GM18498 (cell line): ENCODE measurements around the gene CLEC11A.
"Not testable (repeated sequence)": the region's sequence is repeated elsewhere in the genome, so short reads cannot be mapped to it uniquely, and the experiment has no call there.

Experiments used
- ATAC-seq: cut with Tn5 transposase; IDR thresholded peaks from one replicate; pipeline ENCODE4 v1.9.1; 2021; ENCODE audit warnings: mild to moderate bottlenecking, moderate library complexity; ENCODE audit not compliant: unreplicated experiment

Gene CLEC11A

DNA sequence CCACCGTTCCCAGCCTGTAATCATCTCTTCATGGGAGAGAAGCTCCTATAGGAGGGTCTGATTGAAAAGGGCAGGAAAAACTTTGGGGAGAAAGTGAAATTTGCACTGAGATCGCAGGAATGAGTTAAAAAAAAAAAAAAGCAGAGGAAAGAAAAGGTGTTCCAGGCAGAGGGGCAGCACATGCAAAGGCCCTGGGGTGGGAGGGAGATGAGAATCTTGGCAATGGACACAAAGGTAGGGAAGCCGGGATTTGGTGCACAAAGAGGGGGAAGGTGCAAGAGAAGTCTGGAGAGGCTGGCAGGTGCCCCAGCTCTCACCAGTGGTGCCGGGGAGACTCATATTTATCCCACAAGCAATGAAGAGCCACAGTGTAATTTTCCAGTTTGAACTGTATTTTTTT lies 30.7 kb downstream of the CLEC11A start:
- ATAC-seq: no peak

DNA sequence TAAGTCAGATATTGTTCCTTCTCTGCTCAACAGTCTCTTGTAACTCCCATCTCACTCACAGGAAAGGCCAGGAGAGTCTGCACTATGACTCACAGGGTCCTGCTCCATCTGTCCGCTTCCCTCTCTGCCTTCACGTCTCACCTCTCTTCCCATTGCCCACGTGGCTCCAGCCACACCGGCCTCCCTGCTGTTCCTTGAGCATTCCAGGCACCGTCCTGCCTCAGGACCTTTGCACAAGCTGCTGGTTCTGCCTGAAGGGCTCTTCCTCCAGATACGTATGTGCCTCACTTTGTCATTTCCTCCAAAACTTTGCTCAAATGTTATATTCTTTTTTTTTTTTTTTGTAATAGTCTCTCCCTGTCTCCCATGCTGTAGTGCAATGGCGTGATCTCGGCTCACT lies 33.1 kb downstream of the CLEC11A start:
- not testable (repeated sequence) for ATAC-seq

DNA sequence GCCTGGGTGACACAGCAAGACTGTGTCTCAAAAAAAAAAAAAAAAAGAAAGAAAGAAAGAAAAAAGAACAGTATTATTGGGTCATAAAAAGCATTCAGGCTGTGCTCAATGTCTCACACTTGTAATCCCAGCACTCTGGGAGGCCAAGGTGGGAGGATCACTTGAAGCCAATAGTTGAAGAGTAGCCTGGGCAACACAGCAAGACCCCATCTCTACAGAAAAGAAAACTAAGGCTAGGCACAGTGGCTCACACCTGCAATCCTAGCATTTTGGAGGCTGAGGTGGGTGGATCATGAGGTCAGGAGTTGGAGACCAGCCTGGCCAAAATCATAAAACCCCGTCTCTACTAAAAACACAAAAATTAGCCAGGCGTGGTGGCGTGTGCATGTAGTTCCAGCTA lies 34.5 kb downstream of the CLEC11A start:
- not testable (repeated sequence) for ATAC-seq

DNA sequence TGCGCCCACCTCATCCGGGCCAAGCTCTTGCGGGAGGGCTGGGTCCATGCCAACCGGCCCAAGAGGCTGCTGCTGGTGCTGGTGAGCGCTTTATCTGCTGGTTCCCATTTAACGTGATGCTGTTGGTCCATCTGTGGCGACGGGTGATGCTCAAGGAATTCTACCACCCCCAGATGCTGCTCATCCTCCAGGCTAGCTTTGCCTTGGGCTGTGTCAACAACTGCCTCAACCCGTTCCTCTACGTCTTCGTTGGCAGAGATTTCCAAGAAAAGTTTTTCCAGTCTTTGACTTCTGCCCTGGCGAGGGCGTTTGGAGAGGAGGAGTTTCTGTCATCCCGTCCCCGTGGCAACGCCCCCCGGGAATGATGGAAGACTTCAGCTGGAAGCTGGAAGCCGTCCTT lies 35.9 kb downstream of the CLEC11A start:
- ATAC-seq: not testable (repeated sequence)

DNA sequence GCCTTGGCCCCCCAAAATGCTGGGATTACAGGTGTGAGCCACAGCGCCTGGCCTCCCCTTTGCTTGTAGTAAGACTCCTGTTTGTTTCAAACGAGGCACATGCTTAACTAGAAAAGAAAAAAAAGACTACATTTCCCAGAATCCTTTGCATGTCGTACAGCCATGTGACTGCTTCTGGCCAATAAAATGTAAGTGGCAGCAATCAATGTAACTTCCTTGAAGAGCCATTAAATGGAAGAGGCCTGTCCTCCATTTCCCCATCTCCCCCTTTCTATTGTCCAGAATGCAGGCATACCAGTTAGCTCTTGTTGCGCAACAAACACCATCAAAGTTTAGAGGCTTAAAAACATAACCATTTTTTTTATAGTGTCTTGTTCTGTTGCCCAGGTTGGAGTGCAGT lies 36.7 kb downstream of the CLEC11A start:
- ATAC-seq: no peak

DNA sequence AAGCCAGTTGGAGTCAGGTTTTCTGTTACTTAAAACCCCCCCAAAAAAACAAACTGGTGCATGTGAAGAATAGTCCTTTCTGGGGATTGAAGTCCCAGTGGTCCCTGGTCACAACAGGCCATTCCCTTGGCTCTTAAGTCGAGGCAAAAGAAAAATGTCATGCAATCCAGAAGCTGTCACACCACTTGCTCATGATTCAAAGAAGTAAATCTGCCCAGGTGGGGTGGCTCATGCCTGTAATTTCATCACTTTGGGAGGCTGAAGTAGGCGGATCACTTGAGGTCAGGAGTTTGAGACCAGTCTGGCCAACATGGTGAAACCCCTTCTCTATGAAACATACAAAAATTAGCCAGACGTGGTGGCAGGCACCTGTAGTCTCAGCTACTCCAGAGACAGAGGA lies 38.3 kb downstream of the CLEC11A start:
- ATAC-seq: not testable (repeated sequence)

DNA sequence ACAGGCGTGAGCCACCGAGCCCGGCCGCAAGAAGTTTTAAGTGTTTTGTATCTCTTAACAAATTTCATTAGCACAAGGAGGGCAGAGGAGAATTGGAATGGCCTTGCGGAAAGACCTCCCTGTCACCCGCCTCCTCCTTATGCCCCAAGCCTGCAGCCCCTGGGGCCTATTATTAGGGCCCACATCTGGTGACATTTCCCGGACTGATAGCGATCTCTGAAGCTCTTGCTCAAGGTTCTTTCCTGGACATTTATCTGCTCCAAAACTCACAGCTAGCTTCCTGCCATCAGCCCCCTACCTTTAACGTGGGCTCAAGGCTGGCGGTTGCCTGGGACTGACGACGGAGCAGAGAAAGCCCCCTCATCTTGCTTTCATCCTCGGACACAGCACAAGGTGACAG lies 40.4 kb downstream of the CLEC11A start:
- ATAC-seq: not testable (repeated sequence)

DNA sequence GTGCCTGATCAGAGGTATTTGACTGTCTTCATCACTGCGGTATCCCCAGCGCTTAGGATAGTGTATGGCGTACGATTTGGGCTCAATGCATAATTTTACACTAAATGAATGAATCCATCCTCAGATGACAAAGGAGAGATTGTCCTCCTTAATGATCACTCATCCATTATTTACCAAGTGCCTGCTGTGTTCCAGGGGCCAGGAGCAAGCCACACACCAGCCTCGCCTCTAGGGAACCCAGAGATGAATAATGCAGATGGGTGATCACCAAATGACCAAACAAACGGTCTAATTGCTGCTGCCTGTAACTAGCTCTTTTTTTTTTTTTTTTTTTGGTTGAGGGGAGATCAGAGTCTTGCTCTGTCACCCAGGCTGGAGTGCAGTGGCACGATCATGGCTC lies 41.2 kb downstream of the CLEC11A start:
- ATAC-seq: no peak

DNA sequence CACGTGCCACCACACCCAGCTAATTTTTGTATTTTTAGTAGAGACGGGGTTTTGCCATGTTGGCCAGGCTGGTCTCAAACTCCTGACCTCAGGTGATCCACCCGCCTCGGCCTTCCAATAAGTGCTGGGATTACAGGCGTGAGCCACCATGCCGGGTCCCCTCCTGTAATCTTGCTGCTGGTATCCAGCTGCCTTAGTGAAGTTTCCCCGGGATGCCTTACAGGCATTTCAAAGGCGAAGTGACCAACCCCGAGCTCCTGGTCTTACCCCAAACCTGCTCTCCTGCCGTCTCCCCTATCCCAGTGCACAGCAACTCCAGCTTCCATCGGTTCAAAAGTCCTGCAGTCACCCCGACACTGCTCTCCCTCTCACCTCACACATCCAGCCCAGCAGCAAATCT lies 43.6 kb downstream of the CLEC11A start:
- ATAC-seq: not testable (repeated sequence)

DNA sequence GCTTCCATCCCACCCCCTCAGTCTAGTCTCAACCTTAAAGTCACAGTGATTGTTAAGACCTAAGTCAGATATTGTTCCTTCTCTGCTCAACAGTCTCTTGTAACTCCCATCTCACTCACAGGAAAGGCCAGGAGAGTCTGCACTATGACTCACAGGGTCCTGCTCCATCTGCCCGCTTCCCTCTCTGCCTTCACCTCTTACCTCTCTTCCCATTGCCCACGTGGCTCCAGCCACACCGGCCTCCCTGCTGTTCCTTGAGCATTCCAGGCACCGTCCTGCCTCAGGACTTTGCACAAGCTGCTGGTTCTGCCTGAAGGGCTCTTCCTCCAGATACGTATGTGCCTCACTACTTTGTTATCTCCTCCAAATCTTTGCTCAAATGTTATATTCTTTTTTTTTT lies 44.1 kb downstream of the CLEC11A start:
- not testable (repeated sequence) for ATAC-seq

DNA sequence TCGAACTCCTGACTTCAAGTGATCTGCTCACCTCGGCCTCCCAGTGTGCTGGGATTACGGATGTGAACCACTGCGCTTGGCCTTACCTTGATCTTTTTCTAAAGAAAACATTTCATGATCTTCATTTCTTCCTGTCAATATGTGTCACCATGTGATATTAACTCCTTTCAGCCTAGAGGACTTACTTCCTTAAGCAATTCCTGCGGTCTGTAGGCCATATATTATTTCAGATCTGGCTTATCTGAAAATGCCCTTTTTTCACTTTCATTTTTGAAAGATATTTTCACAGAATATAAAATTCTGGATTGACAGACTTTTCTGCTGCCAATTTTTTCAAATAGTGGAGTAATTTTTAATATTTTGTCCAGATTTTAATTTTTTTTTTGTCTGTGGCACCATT lies 45.1 kb downstream of the CLEC11A start:
- ATAC-seq: no peak

DNA sequence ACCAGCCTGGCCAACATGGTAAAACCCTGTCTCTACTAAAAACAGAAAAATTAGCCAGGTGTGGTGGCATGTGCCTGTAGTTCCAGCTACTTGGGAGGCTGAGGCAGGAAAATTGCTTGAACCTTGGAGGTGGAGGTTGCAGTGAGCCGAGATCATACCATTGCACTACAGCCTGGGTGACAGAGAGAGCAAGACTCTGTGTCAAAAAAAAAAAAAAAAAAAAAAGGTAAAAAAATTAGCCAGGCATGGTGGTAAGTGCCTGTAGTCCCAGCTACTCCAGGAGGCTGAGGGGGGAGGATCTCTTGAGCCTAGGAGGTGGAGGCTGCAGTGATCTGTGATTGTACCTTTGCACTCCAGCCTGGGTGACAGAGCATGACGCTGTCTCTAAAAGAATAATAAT lies 47.0 kb downstream of the CLEC11A start, which contains the start of gene GPR32:
Gene GPR32, plus strand, starts transcription at position 301 of the 400 bp plus-strand sequence. CDS start 137 bp downstream, outside the sequence.
- ATAC-seq: not testable (repeated sequence)

DNA sequence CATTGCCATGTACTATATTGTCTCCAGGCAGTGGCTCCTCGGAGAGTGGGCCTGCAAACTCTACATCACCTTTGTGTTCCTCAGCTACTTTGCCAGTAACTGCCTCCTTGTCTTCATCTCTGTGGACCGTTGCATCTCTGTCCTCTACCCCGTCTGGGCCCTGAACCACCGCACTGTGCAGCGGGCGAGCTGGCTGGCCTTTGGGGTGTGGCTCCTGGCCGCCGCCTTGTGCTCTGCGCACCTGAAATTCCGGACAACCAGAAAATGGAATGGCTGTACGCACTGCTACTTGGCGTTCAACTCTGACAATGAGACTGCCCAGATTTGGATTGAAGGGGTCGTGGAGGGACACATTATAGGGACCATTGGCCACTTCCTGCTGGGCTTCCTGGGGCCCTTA lies 47.7 kb downstream of the CLEC11A start:
- no peak for ATAC-seq

DNA sequence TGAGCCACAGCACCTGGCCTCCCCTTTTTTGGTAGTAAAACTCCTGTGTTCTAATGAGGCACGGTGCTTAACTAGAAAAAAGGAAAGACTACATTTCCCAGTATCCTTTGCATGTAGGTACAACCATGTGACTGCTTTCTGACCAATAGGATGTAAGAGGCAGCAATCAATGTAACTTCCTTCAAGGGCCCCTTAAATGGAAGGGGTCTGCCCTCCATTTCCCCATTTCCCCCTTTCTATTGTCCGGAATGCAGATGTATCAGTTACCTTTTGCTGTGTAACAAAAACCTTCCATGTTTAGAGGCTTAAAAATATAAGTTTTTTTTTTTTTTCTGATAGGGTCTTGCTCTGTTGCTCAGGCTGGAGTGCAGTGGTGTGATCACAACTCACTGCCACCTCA lies 49.3 kb downstream of the CLEC11A start:
- ATAC-seq: no peak

DNA sequence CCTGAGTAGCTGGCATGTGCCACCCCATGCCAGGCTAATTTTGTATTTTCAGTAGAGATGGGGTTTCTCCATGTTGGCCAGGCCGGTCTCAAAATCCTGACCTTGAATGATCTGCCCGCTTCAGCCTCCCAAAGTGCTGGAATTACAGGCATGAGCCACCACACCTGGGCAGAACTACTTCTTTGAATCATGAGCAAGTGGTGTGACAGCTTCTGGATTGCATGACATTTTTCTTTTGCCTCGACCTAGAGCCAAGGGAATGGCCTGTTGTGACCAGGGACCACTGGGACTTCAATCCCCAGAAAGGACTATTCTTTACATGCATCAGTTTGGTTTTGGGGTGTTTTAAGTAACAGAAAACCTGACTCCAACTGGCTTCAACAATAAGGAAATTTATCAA lies 49.7 kb downstream of the CLEC11A start:
- ATAC-seq: not testable (repeated sequence)

DNA sequence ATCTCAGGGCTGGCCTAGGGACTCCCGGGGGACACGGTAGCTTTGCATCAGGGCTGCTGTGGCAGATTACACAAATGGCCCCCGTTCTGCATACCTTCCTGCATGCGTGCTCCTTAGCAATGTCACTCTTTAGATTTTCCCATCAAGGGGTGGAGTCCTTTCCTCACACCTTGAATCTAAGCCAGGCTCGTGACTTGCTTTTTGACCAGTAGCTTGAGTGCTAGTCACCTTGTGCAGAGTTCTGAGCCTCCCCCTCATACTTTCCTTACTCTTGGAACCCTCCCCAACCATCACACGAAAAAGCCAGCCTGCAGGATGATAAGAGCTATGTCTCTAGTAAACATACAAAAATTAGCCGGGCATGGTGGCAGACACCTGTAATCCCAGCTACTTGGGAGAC lies 50.3 kb downstream of the CLEC11A start:
- not testable (repeated sequence) for ATAC-seq
